GM18519 (cell line): ENCODE data around the gene SLC34A3.
"Not testable (repeated sequence)": the region's sequence is repeated elsewhere in the genome, so short reads cannot be mapped to it uniquely, and the experiment has no call there.

Experiments used
- ATAC-seq: cut with Tn5 transposase; IDR thresholded peaks from one replicate; pipeline ENCODE4 v1.9.1; 2021; ENCODE audit warnings: mild to moderate bottlenecking, moderate library complexity; ENCODE audit not compliant: unreplicated experiment, low FRiP score

The SLC34A3 gene

GRCh38 chr9:137240318-137240840 lies 9.7 kb downstream of the SLC34A3 start:
- peak; percentile 12 for ATAC-seq

- ATAC-seq, result peak; percentile 69
Observed at GRCh38 chr9:137240841-137241489, 10.3 kb downstream of the SLC34A3 start, which contains the start of gene TUBB4B. TUBB4B (plus strand) TSS chr9:137241287; CDS start chr9:137241361, 74 bp downstream.

GRCh38 chr9:137241490-137242268 lies 11.0 kb downstream of the SLC34A3 start:
- ATAC-seq, result no peak

- no peak for ATAC-seq
Observed at GRCh38 chr9:137242269-137243203, 11.8 kb downstream of the SLC34A3 start.

- ATAC-seq, result not testable (repeated sequence)
Observed at GRCh38 chr9:137243266-137243625, 12.5 kb downstream of the SLC34A3 start.

GRCh38 chr9:137243626-137244485 lies 13.2 kb downstream of the SLC34A3 start:
- ATAC-seq, result no peak

GRCh38 chr9:137244486-137245449 lies 14.1 kb downstream of the SLC34A3 start:
- ATAC-seq, result no peak

- no peak for ATAC-seq
Observed at GRCh38 chr9:137245450-137246421, 15.0 kb downstream of the SLC34A3 start.

GRCh38 chr9:137247135-137247915 lies 16.6 kb downstream of the SLC34A3 start:
- ATAC-seq, result no peak

- ATAC-seq, result no peak
Observed at GRCh38 chr9:137247916-137248175, 17.1 kb downstream of the SLC34A3 start.

- no peak for ATAC-seq
Observed at GRCh38 chr9:137250329-137251193, 19.9 kb downstream of the SLC34A3 start.

- no peak for ATAC-seq
Observed at GRCh38 chr9:137251194-137251461, 20.4 kb downstream of the SLC34A3 start, which contains the start of gene STPG3. STPG3 (plus strand) TSS chr9:137251286; CDS start chr9:137251287, 1 bp downstream.

GRCh38 chr9:137251490-137252268 lies 21.0 kb downstream of the SLC34A3 start:
- no peak for ATAC-seq

- no peak for ATAC-seq
Observed at GRCh38 chr9:137252555-137253506, 22.1 kb downstream of the SLC34A3 start.
